Neural cell (in vitro differentiated cells): ENCODE data around the gene OR52E1. TPM values are rescaled to one million over a fixed set of nuclear protein-coding genes. Genes with fewer than 3 reads are reported as not detected.

Experiments used
- H2AFZ ChIP-seq: fragments of 200-600, 300-800 bp; sonication (generic), shearing (Covaris generic); 2 replicates; pipeline ENCODE4 v1.6.0; 2014; ENCODE audit warnings: low read depth, mild to moderate bottlenecking, antibody characterized with exemption, low read length, moderate library complexity
- H3F3A ChIP-seq: fragments of 200-600 bp; shearing (Covaris generic); 2 replicates; pipeline ENCODE4 v1.6.1; 2016; ENCODE audit warnings: mild to moderate bottlenecking, moderate library complexity, mixed read lengths, antibody characterized with exemption, low read length; ENCODE audit not compliant: insufficient read depth, poor library complexity, severe bottlenecking
- H3K27ac ChIP-seq: fragments of 200-600, 300-800 bp; sonication (generic), shearing (Covaris generic); 2 replicates; pipeline ENCODE4 v1.5.1; 2014; ENCODE audit warnings: mild to moderate bottlenecking, low read length, moderate library complexity
- H3K27me3 ChIP-seq: fragments of 300-800, 200-600 bp; sonication (generic), shearing (Covaris generic); 2 replicates; pipeline ENCODE4 v1.6.0; 2014; ENCODE audit warnings: mild to moderate bottlenecking, low read depth, low read length, moderate library complexity; ENCODE audit not compliant: insufficient read depth
- H3K36me3 ChIP-seq: fragments of 300-800, 200-600 bp; sonication (generic), shearing (Covaris generic); 2 replicates; pipeline ENCODE4 v1.5.1; 2014; ENCODE audit warnings: mild to moderate bottlenecking, antibody characterized with exemption, low read length, moderate library complexity; ENCODE audit not compliant: insufficient read depth
- H3K4me2 ChIP-seq: fragments of 300-800, 200-600 bp; sonication (generic), shearing (Covaris generic); 2 replicates; pipeline ENCODE4 v1.6.0; 2014; ENCODE audit warnings: mild to moderate bottlenecking, low read length
- H3K4me3 ChIP-seq: fragments of 300-800, 200-600 bp; sonication (generic), shearing (Covaris generic); 2 replicates; pipeline ENCODE4 v1.5.1; 2014; ENCODE audit warnings: mild to moderate bottlenecking, low read length, moderate library complexity
- H3K79me2 ChIP-seq: fragments of 200-600 bp; shearing (Covaris generic); replicated peaks from 2 replicates; pipeline ENCODE4 v1.6.0; 2014; ENCODE audit warnings: mild to moderate bottlenecking, low read length, moderate library complexity; ENCODE audit not compliant: insufficient read depth
- H3K9ac ChIP-seq: fragments of 300-800, 200-600 bp; sonication (generic), shearing (Covaris generic); 2 replicates; pipeline ENCODE4 v1.6.1; 2016; ENCODE audit warnings: mild to moderate bottlenecking, low read length, mixed read lengths
- H3K9me2 ChIP-seq: fragments of 200-600 bp; shearing (Covaris generic); 2 replicates; pipeline ENCODE4 v1.6.1; 2016; ENCODE audit warnings: mild to moderate bottlenecking, low read length, mixed read lengths; ENCODE audit not compliant: insufficient read depth
- H3K9me3 ChIP-seq: fragments of 200-600, 300-800 bp; sonication (generic), shearing (Covaris generic); 2 replicates; pipeline ENCODE4 v1.6.1; 2016; ENCODE audit warnings: mild to moderate bottlenecking, mixed run types, low read length, moderate library complexity, mixed read lengths
- H4K20me1 ChIP-seq: fragments of 200-600 bp; shearing (Covaris generic); 2 replicates; pipeline ENCODE4 v1.6.1; 2016; ENCODE audit warnings: mild to moderate bottlenecking, mixed run types; ENCODE audit not compliant: insufficient read depth
- EP300 ChIP-seq: fragments of 450-650 bp; conservative IDR thresholded peaks from 2 replicates; pipeline ENCODE4 v1.6.1; 2014; ENCODE audit warnings: antibody characterized with exemption, mild to moderate bottlenecking, moderate library complexity; ENCODE audit not compliant: poor library complexity, severe bottlenecking
- EZH2 ChIP-seq: fragments of 200-600, 300-800 bp; shearing (Covaris generic), sonication (generic); IDR thresholded peaks from 2 replicates; pipeline ENCODE4 v1.6.1; 2014; ENCODE audit warnings: antibody characterized with exemption, low read length, borderline replicate concordance, mild to moderate bottlenecking; ENCODE audit not compliant: insufficient read depth, poor library complexity, severe bottlenecking
- MXI1 ChIP-seq: fragments of 450-650 bp; conservative IDR thresholded peaks from 2 replicates; pipeline ENCODE4 v1.6.1; 2014; ENCODE audit warnings: antibody characterized with exemption, mild to moderate bottlenecking; ENCODE audit not compliant: poor library complexity, severe bottlenecking
- POLR2AphosphoS5 ChIP-seq: IDR thresholded peaks from 2 replicates; pipeline ENCODE4 v1.6.1; 2012
- RAD21 ChIP-seq: fragments of 450-650 bp; conservative IDR thresholded peaks from 2 replicates; pipeline ENCODE4 v1.6.1; 2014; ENCODE audit warnings: antibody characterized with exemption, mild to moderate bottlenecking, moderate library complexity
- REST ChIP-seq: IDR thresholded peaks from 2 replicates; pipeline ENCODE4 v1.6.1; 2012; ENCODE audit warnings: borderline replicate concordance
- SMC3 ChIP-seq: fragments of 450-650 bp; conservative IDR thresholded peaks from 2 replicates; pipeline ENCODE4 v1.6.1; 2014; ENCODE audit warnings: antibody characterized with exemption, mild to moderate bottlenecking, moderate library complexity; ENCODE audit not compliant: poor library complexity
- TAF1 ChIP-seq: IDR thresholded peaks from 2 replicates; pipeline ENCODE4 v1.6.1; 2012; ENCODE audit warnings: low read depth
- polyA plus RNA-seq: library from polyadenylated mRNA; depleted of rRNA; stranded (reverse); fragments of >200 nt; gene quantifications from 2 replicates; pipeline ENCODE4 v1.2.3, GENCODE V29; 2014
- TF ChIP-seq, protein P1 (sequence below): fragments of 450-650 bp; IDR thresholded peaks from 2 replicates; pipeline ENCODE4 v1.5.1; 2014; ENCODE audit warnings: antibody characterized with exemption, mild to moderate bottlenecking, moderate library complexity; ENCODE audit not compliant: poor library complexity, severe bottlenecking

The OR52E1 gene
- polyA plus RNA-seq, 1 donor from 2014 or later = not detected

DNA sequence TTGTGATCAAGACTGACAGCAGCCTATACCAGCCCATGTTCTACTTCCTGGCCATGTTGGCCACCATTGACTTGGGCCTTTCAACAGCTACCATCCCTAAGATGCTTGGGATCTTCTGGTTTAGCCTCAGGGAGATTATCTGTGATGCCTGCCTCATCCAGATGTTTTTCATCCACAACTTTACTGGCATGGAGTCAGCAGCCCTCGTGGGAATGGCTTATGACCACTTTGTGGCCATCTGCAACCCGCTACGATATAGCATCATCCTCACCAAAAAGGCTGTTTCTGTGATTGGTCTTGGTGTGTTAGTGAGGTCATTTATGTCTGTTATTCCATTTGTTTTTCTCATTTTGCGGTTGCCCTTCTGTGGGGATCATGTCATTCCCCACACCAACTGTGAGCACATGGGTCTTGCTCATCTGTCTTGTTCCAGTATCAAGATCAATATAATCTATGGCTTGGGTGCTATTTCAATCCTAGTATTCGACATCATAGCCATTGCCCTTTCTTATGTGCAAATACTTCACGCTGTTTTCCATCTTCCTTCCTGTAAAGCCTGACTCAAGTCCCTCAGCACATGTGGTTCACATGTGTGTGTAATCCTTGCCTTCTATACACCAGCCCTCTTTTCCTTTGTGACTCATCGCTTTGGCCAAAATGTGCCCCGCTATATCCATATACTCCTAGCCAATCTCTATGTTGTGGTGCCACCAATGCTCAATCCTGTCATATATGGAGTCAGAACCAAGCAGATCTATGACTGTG is 23.6 kb downstream of the OR52E1 start:
- no peak overlapping the region for H2AFZ ChIP-seq
- TF ChIP-seq MXI1 (no peak), EP300 (no peak), POLR2AphosphoS5 (no peak), EZH2 (no peak), REST (no peak), RAD21 (no peak), TAF1 (no peak), SMC3 (no peak)
- TF ChIP-seq, protein P1, sequence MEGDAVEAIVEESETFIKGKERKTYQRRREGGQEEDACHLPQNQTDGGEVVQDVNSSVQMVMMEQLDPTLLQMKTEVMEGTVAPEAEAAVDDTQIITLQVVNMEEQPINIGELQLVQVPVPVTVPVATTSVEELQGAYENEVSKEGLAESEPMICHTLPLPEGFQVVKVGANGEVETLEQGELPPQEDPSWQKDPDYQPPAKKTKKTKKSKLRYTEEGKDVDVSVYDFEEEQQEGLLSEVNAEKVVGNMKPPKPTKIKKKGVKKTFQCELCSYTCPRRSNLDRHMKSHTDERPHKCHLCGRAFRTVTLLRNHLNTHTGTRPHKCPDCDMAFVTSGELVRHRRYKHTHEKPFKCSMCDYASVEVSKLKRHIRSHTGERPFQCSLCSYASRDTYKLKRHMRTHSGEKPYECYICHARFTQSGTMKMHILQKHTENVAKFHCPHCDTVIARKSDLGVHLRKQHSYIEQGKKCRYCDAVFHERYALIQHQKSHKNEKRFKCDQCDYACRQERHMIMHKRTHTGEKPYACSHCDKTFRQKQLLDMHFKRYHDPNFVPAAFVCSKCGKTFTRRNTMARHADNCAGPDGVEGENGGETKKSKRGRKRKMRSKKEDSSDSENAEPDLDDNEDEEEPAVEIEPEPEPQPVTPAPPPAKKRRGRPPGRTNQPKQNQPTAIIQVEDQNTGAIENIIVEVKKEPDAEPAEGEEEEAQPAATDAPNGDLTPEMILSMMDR = no peak
- no peaks in the 10 kb centered on the region for H3K36me3 ChIP-seq
- H3F3A ChIP-seq = no peaks in the 10 kb centered on the region
- no peaks in the 10 kb centered on the region for H3K9me3 ChIP-seq
- no peak overlapping the region for H3K4me2 ChIP-seq
- no peaks in the 10 kb centered on the region for H4K20me1 ChIP-seq
- no peak overlapping the region for H3K4me3 ChIP-seq
- no peaks in the 10 kb centered on the region for H3K27me3 ChIP-seq
- no peaks in the 10 kb centered on the region for H3K9me2 ChIP-seq
- H3K27ac ChIP-seq = no peak overlapping the region
- H3K79me2 ChIP-seq = no peaks in the 10 kb centered on the region
- no peak overlapping the region for H3K9ac ChIP-seq

- no peaks in the 10 kb centered on the region for H3K79me2 ChIP-seq
- H3K9me3 ChIP-seq = no peaks in the 10 kb centered on the region
- H2AFZ ChIP-seq = no peak overlapping the region
- H3K36me3 ChIP-seq = no peaks in the 10 kb centered on the region
- H3K27ac ChIP-seq = no peak overlapping the region
- no peak overlapping the region for H3K4me3 ChIP-seq
- no peaks in the 10 kb centered on the region for H3F3A ChIP-seq
- no peak overlapping the region for H3K4me2 ChIP-seq
- H4K20me1 ChIP-seq = no peaks in the 10 kb centered on the region
- H3K9ac ChIP-seq = no peak overlapping the region
- H3K27me3 ChIP-seq = no peaks in the 10 kb centered on the region
- TF ChIP-seq TAF1 (no peak), EZH2 (no peak), REST (no peak), MXI1 (no peak), SMC3 (no peak), POLR2AphosphoS5 (no peak), EP300 (no peak), RAD21 (no peak)
- TF ChIP-seq, protein P1 = no peak
- no peaks in the 10 kb centered on the region for H3K9me2 ChIP-seq
Observed at GRCh38 chr11:5096011-5096410, 26.6 kb downstream of the OR52E1 start.
